Activated T-cell treated with anti-CD3 and anti-CD28 coated beads for 4 hours (primary cell): Measurements from ENCODE around the gene TPSB2.
A peak's percentile ranks its signal among the peaks of the same experiment; 100 is the strongest.
"Not testable (repeated sequence)": the region's sequence is repeated elsewhere in the genome, so short reads cannot be mapped to it uniquely, and the experiment has no call there.

Experiments used
- DNase-seq: peaks from one replicate; pipeline ENCODE4 v3.0.0-alpha.2; 2020

The TPSB2 gene

DNA sequence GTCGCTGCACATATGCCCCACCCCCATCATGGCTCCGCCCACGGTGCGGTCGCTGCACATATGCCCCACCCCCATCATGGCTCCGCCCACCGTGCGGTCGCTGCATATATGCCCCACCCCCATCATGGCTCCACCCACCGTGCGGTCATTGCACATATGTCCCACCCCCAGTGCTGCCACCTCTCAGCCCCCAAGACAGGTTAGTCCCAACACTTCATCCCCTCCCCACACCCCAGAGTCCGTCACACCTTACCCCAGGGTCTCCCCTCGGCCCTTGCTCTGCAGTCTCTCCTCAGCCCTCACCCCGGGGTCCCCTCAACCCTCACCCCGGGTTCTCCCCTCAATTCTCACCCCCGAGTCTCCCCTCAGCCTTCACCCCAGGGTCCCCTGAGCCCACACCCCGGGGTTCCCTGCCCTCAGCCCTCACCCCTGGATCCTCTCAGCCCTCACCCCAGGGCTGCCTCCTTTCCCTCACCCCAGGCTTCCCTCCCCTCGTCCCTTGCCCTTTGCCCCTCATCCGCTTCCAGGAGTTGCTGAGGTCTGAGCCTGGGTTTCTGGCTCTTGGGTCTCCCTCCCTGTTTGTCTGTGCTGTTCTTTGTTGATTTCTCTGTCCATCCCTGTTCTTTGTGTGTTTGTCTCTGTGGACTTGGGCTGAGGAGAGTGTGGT lies 30.5 kb downstream of the TPSB2 start:
- DNase-seq, result no peak

DNA sequence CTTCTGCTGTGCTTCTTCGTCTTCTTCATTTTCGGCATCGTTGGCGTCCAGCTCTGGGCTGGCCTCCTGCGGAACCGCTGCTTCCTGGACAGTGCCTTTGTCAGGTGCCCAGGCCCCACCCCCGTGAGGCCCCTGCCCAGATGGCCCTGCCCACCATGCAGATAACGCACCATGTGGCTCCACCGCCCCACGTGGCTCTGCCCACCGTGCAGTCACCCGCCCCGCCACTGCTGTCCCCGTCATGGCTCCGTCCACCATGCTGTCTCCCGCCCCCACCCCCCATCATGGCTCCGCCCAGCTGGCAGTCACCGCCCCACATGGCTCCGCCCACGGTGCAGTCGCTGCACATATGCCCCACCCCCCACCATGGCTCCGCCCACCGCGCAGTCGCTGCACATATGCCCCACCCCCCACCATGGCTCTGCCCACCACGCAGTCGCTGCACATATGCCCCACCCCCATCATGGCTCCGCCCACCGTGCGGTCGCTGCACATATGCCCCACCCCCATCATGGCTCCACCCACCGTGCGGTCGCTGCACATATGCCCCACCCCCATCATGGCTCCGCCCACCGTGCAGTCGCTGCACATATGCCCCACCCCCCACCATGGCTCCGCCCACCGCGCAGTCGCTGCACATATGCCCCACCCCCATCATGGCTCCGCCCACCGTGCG lies 31.2 kb downstream of the TPSB2 start:
- DNase-seq, result not testable (repeated sequence)

DNA sequence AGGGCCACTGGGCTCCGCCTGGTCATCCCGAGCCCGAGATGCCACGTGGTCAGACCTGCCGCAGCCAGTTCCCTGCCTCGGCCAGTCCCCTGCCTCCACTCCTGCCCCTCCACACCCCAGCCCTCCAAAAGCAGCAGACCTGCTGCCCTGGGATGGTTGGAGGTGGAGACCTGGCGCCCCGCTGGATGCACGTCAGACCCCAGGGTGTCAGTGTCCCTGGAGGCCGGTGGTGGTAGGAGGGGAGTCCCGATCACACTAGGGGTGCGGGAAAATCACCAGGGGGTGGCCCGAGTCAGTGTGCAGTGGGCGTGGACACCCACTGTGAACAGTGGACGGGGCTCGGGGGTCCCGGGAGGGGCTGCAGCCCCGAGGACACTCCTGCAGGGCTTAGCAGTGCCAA lies 31.8 kb downstream of the TPSB2 start:
- no peak for DNase-seq

GRCh38 chr16:1197237-1197866 lies 32.6 kb downstream of the TPSB2 start:
- no peak for DNase-seq

GRCh38 chr16:1196494-1196893 lies 33.5 kb downstream of the TPSB2 start:
- no peak for DNase-seq

DNA sequence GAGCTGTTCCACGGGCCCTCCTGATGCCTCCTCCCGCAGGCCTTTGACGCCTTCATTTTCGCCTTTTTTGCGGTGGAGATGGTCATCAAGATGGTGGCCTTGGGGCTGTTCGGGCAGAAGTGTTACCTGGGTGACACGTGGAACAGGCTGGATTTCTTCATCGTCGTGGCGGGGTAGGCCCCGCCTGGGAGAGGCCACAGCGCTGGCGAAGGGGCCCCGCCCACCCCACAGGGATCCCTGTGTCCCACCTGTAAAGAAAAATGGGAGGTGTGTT lies 34.7 kb downstream of the TPSB2 start:
- DNase-seq, result no peak

GRCh38 chr16:1194665-1195392 lies 35.2 kb downstream of the TPSB2 start:
- DNase-seq, result no peak

DNA sequence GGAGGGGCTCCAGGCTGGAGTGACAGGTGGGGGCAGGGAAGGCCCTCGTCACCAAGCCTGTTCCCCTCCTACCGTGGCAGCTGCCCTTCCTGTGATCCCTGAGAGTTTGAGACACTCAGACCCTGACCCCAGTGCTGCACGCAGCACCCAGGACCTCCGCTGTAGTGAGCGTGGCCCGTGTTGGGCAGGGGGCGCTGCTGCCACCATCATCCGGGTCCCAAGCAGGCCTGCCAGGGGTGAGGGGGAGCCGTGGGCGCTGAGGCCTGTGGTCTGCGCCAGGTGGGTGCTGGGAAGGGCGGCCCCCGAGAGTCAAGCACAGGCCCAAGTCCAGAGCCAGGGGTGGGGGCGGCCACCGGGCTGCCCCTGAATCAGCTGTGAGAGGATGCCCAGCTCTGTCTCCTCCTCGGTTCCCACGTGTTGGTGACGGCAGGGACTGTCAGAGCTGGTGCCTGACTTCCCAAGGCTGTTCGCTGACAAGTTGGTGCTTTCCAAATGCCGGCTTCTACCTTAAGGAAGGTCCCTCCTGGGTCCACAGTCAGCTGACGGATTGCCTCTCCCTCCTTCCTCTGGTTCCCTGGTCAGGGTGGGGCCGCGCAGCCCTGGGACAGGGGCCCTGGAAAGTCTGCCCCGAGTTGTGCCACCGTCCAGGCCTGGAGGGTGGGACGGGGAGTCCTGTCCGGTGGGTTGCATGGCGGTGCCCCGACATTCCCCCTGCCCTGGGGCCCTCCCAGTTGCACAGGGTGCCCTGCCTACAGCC lies 36.0 kb downstream of the TPSB2 start:
- DNase-seq, result no peak

DNA sequence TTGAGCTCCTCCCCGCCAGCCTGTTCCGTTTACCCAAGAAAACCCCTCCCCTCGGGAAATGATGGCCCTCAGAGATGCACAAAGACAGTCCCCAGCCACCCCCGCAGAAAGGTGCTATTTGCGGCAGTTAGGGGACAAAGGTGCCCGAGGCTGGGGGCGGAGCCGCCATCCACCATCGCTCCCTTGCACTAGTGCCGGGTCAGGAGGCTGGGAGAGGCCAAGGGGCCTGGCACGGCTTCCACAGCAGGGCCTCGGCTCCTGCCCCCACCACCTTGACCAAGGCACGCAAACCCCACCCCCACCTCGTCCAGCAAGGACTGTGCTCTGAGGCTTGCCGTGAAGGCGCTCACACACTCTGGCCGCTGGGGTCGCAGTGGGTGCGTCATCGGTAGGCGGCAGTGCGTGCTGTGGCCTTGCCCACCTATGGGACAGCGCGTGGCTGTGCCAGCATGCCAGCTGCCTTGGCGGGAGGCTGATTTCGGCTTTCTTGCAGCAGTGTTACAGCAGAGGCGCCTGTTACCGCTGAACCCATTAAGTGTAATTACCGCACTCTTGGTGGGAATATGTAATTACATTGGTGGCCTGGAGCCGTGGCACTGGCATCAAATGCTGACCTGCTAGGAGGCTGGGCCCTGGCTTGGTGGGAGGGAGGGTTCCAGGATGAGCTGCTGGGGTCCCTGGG lies 36.7 kb downstream of the TPSB2 start:
- no peak for DNase-seq

GRCh38 chr16:1192384-1193073 lies 37.5 kb downstream of the TPSB2 start:
- DNase-seq, result no peak

DNA sequence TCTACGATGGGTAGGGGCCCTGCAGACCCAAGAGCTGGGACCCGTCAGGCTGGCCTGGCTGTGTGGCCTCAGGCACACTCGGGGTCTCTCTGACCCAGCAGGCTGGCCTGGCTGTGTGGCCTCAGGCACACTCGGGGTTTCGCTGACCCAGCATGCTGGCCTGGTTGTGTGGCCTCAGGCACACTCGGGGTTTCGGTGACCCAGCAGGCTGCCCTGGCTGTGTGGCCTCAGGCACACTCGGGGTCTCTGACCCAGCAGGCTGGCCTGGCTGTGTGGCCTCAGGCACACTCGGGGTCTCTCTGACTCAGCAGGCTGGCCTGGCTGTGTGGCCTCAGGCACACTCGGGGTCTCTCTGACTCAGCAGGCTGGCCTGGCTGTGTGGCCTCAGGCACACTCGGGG lies 39.2 kb downstream of the TPSB2 start:
- not testable (repeated sequence) for DNase-seq

DNA sequence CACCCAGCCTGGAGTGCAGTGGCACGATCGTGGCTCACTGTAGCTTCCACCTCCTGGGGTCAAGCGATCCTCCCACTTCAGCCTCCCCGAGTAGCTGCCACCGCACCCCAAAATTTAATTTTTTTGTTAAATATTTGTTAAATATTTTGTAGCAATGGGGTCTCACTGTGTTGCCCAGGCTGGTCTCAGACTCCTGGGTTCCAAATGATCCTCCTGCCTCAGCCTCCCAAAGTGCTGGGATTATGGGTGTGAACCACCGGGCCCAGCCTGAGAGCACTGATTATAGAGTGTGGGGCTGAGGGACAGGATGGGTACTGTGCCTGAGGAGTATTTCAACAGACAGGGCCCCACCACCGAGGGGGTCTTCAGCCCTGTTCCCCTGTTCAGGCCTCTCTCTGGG lies 40.5 kb downstream of the TPSB2 start:
- DNase-seq, result no peak

- peak; percentile 7 for DNase-seq
Observed at GRCh38 chr16:1188432-1189189, 41.4 kb downstream of the TPSB2 start.

GRCh38 chr16:1185460-1186207 lies 44.4 kb downstream of the TPSB2 start:
- not testable (repeated sequence) for DNase-seq

GRCh38 chr16:1184980-1185379 lies 45.0 kb downstream of the TPSB2 start:
- DNase-seq, result no peak

- no peak for DNase-seq
Observed at GRCh38 chr16:1184156-1184868, 45.7 kb downstream of the TPSB2 start.

GRCh38 chr16:1182950-1183907 lies 46.8 kb downstream of the TPSB2 start:
- DNase-seq, result no peak

DNA sequence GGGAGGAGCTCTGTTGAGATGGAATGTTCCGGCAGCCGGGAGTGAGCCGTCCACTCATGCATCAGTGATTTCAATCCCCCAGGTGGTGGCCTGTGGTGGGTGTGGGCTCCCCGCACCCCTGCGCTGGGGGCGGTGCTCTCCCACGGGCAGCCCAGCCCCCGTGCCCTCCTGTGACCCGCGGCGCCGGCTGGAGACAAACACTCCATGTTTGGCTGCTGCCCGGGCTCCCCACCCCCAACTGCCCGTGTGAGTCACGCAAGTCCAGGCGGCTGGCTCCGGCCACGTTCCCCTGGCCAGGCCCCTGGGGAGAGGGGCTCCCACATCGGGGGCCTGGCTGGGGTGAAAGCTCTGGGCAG lies 47.7 kb downstream of the TPSB2 start:
- no peak for DNase-seq
